Measurements from ENCODE around the gene HTN1.

The HTN1 gene

GRCh38 chr4:70057651-70058050 lies 7.4 kb downstream of the HTN1 start:
- no peak overlapping the region for H2BK5ac ChIP-seq (ENCODE audit: low read length)
- H3K79me1 ChIP-seq (ENCODE audit: low read depth, low read length): no peaks in the 10 kb centered on the region
- no peak overlapping the region for H4K8ac ChIP-seq (ENCODE audit: low read depth, low read length)
- DNase-seq (ENCODE audit: low spot score): no peak
- no peak overlapping the region for H3K23ac ChIP-seq (ENCODE audit: low read depth, low read length, poor library complexity)
- no peak overlapping the region for H4K91ac ChIP-seq (ENCODE audit: low read depth, low read length, poor library complexity)
- H2AFZ ChIP-seq (ENCODE audit: low read length): no peak overlapping the region
- no peak overlapping the region for H2BK15ac ChIP-seq (ENCODE audit: low read length)
- no peaks in the 10 kb centered on the region for H3K36me3 ChIP-seq (replicated peaks in 1 of 2; ENCODE audit: control insufficient read depth in 2 of 2, insufficient read depth in 2 of 2, low read length in 2 of 2)
- H3K27me3 ChIP-seq (ENCODE audit: control insufficient read depth in 3 of 3, insufficient read depth in 3 of 3, low read depth in 1 of 3, low read length in 3 of 3): no peaks in the 10 kb centered on the region
- H3K9ac ChIP-seq (ENCODE audit: low read depth, low read length, poor library complexity): no peak overlapping the region
- H3K14ac ChIP-seq (ENCODE audit: low read length): no peak overlapping the region
- no peak overlapping the region for H3K4me3 ChIP-seq (ENCODE audit: low read length in 2 of 2)
- H3K27ac ChIP-seq (replicated peaks; ENCODE audit: low read length): no peak overlapping the region
- no CpG with 5 or more reads among the region's 1 CpG for WGBS, 2 donors (ENCODE audit: extremely low coverage in 2 of 2, insufficient read length in 2 of 2, insufficient replicate concordance in 1 of 2)
- H2BK12ac ChIP-seq (ENCODE audit: low read length): no peak overlapping the region
- H2BK120ac ChIP-seq (ENCODE audit: low read depth, low read length): no peak overlapping the region
- H3K4me2 ChIP-seq (ENCODE audit: insufficient read depth, low read length, poor library complexity, severe bottlenecking): no peak overlapping the region
- H2AK5ac ChIP-seq (ENCODE audit: low read depth, low read length): no peak overlapping the region
- H3K4ac ChIP-seq (ENCODE audit: low read length): no peak overlapping the region
- H3K18ac ChIP-seq (ENCODE audit: low read length): no peak overlapping the region
- H3K9me3 ChIP-seq (replicated peaks in 1 of 2; ENCODE audit: control insufficient read depth in 2 of 2, insufficient read depth in 1 of 2, low read depth in 1 of 2, low read length in 2 of 2): no peaks in the 10 kb centered on the region
- no peaks in the 10 kb centered on the region for H3K4me1 ChIP-seq (ENCODE audit: control insufficient read depth in 2 of 2, insufficient read depth in 1 of 2, low read depth in 1 of 2, low read length in 2 of 2)

- H3K4me2 ChIP-seq (ENCODE audit: insufficient read depth, low read length, poor library complexity, severe bottlenecking): no peak overlapping the region
- no peak overlapping the region for H3K23ac ChIP-seq (ENCODE audit: low read depth, low read length, poor library complexity)
- H2AK5ac ChIP-seq (ENCODE audit: low read depth, low read length): no peak overlapping the region
- no peak overlapping the region for H2BK15ac ChIP-seq (ENCODE audit: low read length)
- H2BK5ac ChIP-seq (ENCODE audit: low read length): no peak overlapping the region
- no peak overlapping the region for H3K18ac ChIP-seq (ENCODE audit: low read length)
- H3K4me3 ChIP-seq (ENCODE audit: low read length in 2 of 2): no peak overlapping the region
- no peaks in the 10 kb centered on the region for H3K36me3 ChIP-seq (replicated peaks in 1 of 2; ENCODE audit: control insufficient read depth in 2 of 2, insufficient read depth in 2 of 2, low read length in 2 of 2)
- H4K8ac ChIP-seq (ENCODE audit: low read depth, low read length): no peak overlapping the region
- no peak overlapping the region for H3K14ac ChIP-seq (ENCODE audit: low read length)
- no peaks in the 10 kb centered on the region for H3K4me1 ChIP-seq (ENCODE audit: control insufficient read depth in 2 of 2, insufficient read depth in 1 of 2, low read depth in 1 of 2, low read length in 2 of 2)
- H2AFZ ChIP-seq (ENCODE audit: low read length): no peak overlapping the region
- no peak overlapping the region for H3K27ac ChIP-seq (replicated peaks; ENCODE audit: low read length)
- no peak for DNase-seq (ENCODE audit: low spot score)
- H4K91ac ChIP-seq (ENCODE audit: low read depth, low read length, poor library complexity): no peak overlapping the region
- H3K27me3 ChIP-seq (ENCODE audit: control insufficient read depth in 3 of 3, insufficient read depth in 3 of 3, low read depth in 1 of 3, low read length in 3 of 3): no peaks in the 10 kb centered on the region
- H3K9ac ChIP-seq (ENCODE audit: low read depth, low read length, poor library complexity): no peak overlapping the region
- no peak overlapping the region for H2BK120ac ChIP-seq (ENCODE audit: low read depth, low read length)
- H3K79me1 ChIP-seq (ENCODE audit: low read depth, low read length): no peaks in the 10 kb centered on the region
- H2BK12ac ChIP-seq (ENCODE audit: low read length): no peak overlapping the region
- H3K9me3 ChIP-seq (replicated peaks in 1 of 2; ENCODE audit: control insufficient read depth in 2 of 2, insufficient read depth in 1 of 2, low read depth in 1 of 2, low read length in 2 of 2): no peaks in the 10 kb centered on the region
- H3K4ac ChIP-seq (ENCODE audit: low read length): no peak overlapping the region
Observed at GRCh38 chr4:70059149-70059548, 8.9 kb downstream of the HTN1 start.

- Histone ChIP-seq H3K4ac (ENCODE audit: low read length) (no peak overlapping the region), H3K4me3 (ENCODE audit: low read length in 2 of 2) (no peak overlapping the region), H3K79me1 (ENCODE audit: low read depth, low read length) (no peaks in the 10 kb centered on the region), H2AFZ (ENCODE audit: low read length) (no peak overlapping the region), H3K23ac (ENCODE audit: low read depth, low read length, poor library complexity) (no peak overlapping the region), H3K9ac (ENCODE audit: low read depth, low read length, poor library complexity) (no peak overlapping the region), H3K4me1 (ENCODE audit: control insufficient read depth in 2 of 2, insufficient read depth in 1 of 2, low read depth in 1 of 2, low read length in 2 of 2) (no peaks in the 10 kb centered on the region), H2BK120ac (ENCODE audit: low read depth, low read length) (no peak overlapping the region), H2AK5ac (ENCODE audit: low read depth, low read length) (no peak overlapping the region), H2BK15ac (ENCODE audit: low read length) (no peak overlapping the region), H3K4me2 (ENCODE audit: insufficient read depth, low read length, poor library complexity, severe bottlenecking) (no peak overlapping the region), H4K91ac (ENCODE audit: low read depth, low read length, poor library complexity) (no peak overlapping the region), H3K9me3 (replicated peaks in 1 of 2; ENCODE audit: control insufficient read depth in 2 of 2, insufficient read depth in 1 of 2, low read depth in 1 of 2, low read length in 2 of 2) (no peaks in the 10 kb centered on the region), H3K27ac (replicated peaks; ENCODE audit: low read length) (no peak overlapping the region), H4K8ac (ENCODE audit: low read depth, low read length) (no peak overlapping the region), H3K36me3 (replicated peaks in 1 of 2; ENCODE audit: control insufficient read depth in 2 of 2, insufficient read depth in 2 of 2, low read length in 2 of 2) (no peaks in the 10 kb centered on the region), H3K27me3 (ENCODE audit: control insufficient read depth in 3 of 3, insufficient read depth in 3 of 3, low read depth in 1 of 3, low read length in 3 of 3) (no peaks in the 10 kb centered on the region), H2BK5ac (ENCODE audit: low read length) (no peak overlapping the region), H3K18ac (ENCODE audit: low read length) (no peak overlapping the region), H2BK12ac (ENCODE audit: low read length) (no peak overlapping the region), H3K14ac (ENCODE audit: low read length) (no peak overlapping the region)
- no CpG with 5 or more reads among the region's 1 CpG for WGBS, 2 donors (ENCODE audit: extremely low coverage in 2 of 2, insufficient read length in 2 of 2, insufficient replicate concordance in 1 of 2)
- no peak for DNase-seq (ENCODE audit: low spot score)
Observed at GRCh38 chr4:70062000-70062399, 11.8 kb downstream of the HTN1 start.

- Histone ChIP-seq H3K23ac (ENCODE audit: low read depth, low read length, poor library complexity) (no peak overlapping the region), H2BK5ac (ENCODE audit: low read length) (no peak overlapping the region), H4K91ac (ENCODE audit: low read depth, low read length, poor library complexity) (no peak overlapping the region)
Observed at GRCh38 chr4:70080205-70080604, 30.0 kb downstream of the HTN1 start.

More at GRCh38 chr4:70080205-70080604, 30.0 kb downstream of the HTN1 start:
- Histone ChIP-seq H2BK15ac (ENCODE audit: low read length) (no peak overlapping the region), H2AK5ac (ENCODE audit: low read depth, low read length) (no peak overlapping the region), H3K79me1 (ENCODE audit: low read depth, low read length) (no peaks in the 10 kb centered on the region), H3K18ac (ENCODE audit: low read length) (no peak overlapping the region), H3K9ac (ENCODE audit: low read depth, low read length, poor library complexity) (no peak overlapping the region), H3K36me3 (replicated peaks in 1 of 2; ENCODE audit: control insufficient read depth in 2 of 2, insufficient read depth in 2 of 2, low read length in 2 of 2) (no peaks in the 10 kb centered on the region), H3K4me2 (ENCODE audit: insufficient read depth, low read length, poor library complexity, severe bottlenecking) (no peak overlapping the region), H3K4me1 (ENCODE audit: control insufficient read depth in 2 of 2, insufficient read depth in 1 of 2, low read depth in 1 of 2, low read length in 2 of 2) (no peaks in the 10 kb centered on the region), H2BK12ac (ENCODE audit: low read length) (no peak overlapping the region), H3K27ac (replicated peaks; ENCODE audit: low read length) (no peak overlapping the region), H2AFZ (ENCODE audit: low read length) (no peak overlapping the region), H3K9me3 (replicated peaks in 1 of 2; ENCODE audit: control insufficient read depth in 2 of 2, insufficient read depth in 1 of 2, low read depth in 1 of 2, low read length in 2 of 2) (no peaks in the 10 kb centered on the region), H3K27me3 (ENCODE audit: control insufficient read depth in 3 of 3, insufficient read depth in 3 of 3, low read depth in 1 of 3, low read length in 3 of 3) (no peaks in the 10 kb centered on the region), H3K4ac (ENCODE audit: low read length) (no peak overlapping the region), H2BK120ac (ENCODE audit: low read depth, low read length) (no peak overlapping the region), H3K14ac (ENCODE audit: low read length) (no peak overlapping the region), H3K4me3 (ENCODE audit: low read length in 2 of 2) (no peak overlapping the region), H4K8ac (ENCODE audit: low read depth, low read length) (no peak overlapping the region)
- no peak for DNase-seq (ENCODE audit: low spot score)
- WGBS, 2 donors (ENCODE audit: extremely low coverage in 2 of 2, insufficient read length in 2 of 2, insufficient replicate concordance in 1 of 2): no CpG with 5 or more reads among the region's 1 CpG
